Sciatic nerve (tissue), 2 donors: Measurements from ENCODE around the gene GFER. TPM values are rescaled to one million over a fixed set of nuclear protein-coding genes. Genes with fewer than 3 reads are reported as not detected.
A peak's percentile ranks its signal among the peaks of the same experiment; 100 is the strongest.

ENCODE experiments used
- ATAC-seq: fragments of 200-7000 bp; cut with Tn5 transposase; one replicate; pipeline ENCODE4 v1.9.1; 2020; ENCODE audit warnings: mild to moderate bottlenecking, moderate library complexity
- DNase-seq: peaks from one replicate; pipeline ENCODE4 v3.0.0-alpha.2; 2020; ENCODE audit warnings: low spot score
- intact Hi-C: fragments of 100-400 bp; cut with DNase I; formaldehyde crosslinking; loops from one replicate; pipeline ENCODE4 v1.14.2; 2022
- total RNA-seq: library from RNA; stranded (reverse); fragmentation: NEBNext Ultra II Directional; extraction: Animal tissue kit (Norgen Biotek cat#: 25700); gene quantifications from one replicate; pipeline ENCODE4 v1.2.1, GENCODE V29; 2021
- donor health status: DM: no; HTN: no; CAD: no.
- donor health status: DM: no; HTN: no; CAD: no.

Gene GFER
- total RNA-seq, 1 donor from 2014 or later = 15.5 TPM

DNA sequence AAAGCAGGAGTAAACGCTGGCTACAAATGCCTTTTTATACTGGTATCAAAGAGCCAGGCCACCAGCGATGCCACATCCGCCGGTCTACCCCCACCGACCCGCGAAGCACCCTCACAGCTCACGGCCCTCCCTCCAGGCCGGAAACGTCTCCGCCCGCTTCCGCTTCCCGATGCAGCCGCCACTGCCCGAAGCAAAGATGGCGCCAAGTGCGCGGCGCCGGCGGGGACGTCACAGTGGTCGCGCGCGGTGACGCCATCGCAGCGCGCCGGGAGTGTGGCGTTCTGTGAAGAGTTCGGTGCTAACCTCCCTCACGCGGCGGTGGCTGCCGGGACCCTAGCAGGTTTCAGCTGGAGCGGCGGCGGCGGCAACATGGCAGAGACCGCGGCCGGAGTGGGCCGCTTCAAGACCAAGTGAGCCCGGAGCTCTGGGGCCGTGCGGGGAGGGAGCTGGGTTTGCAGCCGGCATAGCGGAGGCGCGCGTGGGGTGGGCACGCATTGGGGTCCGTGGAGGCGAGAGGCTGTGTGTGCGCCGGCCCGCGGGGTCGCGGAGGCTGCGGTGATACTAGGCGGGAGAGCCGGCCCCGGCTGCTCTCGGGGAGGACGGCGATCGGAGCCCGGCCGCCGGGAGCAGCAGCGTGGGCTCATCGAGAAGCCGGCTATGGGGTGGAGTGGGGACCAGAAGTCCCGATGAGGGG lies 12.1 kb upstream of the GFER start, which contains the start of gene TBL3:
Gene TBL3 (plus strand): TSS at position 258 of the 694 bp plus-strand sequence. CDS start 112 bp downstream, at position 370.
- intact Hi-C loops = no loop called here
- ATAC-seq (peak; percentile 95), DNase-seq (peak; percentile 95)

GRCh38 chr16:1972490-1972877 lies 11.5 kb upstream of the GFER start:
- intact Hi-C loops = no loop called here
- DNase-seq (no peak), ATAC-seq (no peak)

- DNase-seq (no peak), ATAC-seq (no peak)
- intact Hi-C loops = no loop called here
Measured at GRCh38 chr16:1973461-1974156, 10.4 kb upstream of the GFER start.

DNA sequence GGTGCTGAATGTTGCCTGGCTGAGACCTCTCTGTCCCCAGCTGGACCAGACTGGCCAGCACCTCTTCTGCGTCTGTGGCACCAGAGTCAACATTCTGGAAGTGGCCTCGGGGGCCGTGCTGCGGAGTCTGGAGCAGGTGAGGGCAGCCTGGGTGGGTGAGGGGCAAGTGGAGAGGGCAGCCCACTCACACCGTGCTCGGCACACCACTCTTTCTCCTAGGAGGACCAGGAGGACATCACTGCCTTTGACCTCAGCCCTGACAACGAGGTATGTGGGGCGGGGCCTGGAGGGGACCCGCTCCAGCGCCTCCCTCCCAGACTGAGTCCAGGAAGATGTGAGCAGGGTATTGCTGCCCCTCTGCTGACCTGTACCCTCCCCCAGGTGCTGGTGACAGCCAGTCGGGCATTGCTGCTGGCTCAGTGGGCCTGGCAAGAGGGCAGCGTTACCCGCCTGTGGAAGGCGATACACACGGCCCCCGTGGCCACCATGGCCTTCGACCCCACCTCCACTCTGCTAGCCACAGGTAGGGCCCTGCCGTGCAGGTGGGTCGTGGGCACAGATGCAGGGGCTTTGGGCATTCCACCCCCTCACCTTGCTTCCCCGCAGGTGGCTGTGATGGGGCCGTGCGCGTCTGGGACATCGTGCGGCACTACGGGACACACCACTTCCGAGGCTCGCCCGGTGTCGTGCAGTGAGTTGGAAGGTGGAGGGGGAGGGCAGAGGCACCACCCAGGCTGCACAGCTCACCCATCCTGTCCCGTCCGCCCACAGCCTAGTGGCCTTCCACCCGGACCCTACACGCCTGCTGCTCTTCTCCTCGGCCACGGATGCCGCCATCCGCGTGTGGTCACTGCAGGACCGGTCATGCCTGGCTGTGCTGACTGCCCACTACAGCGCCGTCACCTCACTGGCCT lies 9.6 kb upstream of the GFER start:
- ATAC-seq (no peak), DNase-seq (no peak)
- intact Hi-C loops = no loop called here

- intact Hi-C loops = no loop called here
- ATAC-seq = no peak
Measured at GRCh38 chr16:1975432-1976215, 8.4 kb upstream of the GFER start.

DNA sequence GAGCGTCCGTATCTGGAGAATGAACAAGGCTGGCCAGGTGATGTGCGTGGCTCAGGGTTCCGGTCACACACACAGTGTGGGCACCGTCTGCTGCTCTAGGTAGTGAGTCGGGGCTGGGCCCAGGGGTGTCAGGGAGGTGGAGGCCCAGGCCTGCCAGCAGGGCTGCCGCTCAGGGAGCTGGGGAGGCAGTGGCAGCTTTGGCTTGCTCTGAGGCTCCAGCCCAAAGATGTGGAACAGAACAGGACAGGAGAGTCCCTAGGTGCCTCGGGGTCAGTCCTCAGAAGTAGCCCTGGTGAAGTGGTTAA lies 7.8 kb upstream of the GFER start:
- intact Hi-C loops = no loop called here
- ATAC-seq (no peak), DNase-seq (no peak)

More at GRCh38 chr16:1975432-1976215, 8.4 kb upstream of the GFER start:
- DNase-seq = no peak

DNA sequence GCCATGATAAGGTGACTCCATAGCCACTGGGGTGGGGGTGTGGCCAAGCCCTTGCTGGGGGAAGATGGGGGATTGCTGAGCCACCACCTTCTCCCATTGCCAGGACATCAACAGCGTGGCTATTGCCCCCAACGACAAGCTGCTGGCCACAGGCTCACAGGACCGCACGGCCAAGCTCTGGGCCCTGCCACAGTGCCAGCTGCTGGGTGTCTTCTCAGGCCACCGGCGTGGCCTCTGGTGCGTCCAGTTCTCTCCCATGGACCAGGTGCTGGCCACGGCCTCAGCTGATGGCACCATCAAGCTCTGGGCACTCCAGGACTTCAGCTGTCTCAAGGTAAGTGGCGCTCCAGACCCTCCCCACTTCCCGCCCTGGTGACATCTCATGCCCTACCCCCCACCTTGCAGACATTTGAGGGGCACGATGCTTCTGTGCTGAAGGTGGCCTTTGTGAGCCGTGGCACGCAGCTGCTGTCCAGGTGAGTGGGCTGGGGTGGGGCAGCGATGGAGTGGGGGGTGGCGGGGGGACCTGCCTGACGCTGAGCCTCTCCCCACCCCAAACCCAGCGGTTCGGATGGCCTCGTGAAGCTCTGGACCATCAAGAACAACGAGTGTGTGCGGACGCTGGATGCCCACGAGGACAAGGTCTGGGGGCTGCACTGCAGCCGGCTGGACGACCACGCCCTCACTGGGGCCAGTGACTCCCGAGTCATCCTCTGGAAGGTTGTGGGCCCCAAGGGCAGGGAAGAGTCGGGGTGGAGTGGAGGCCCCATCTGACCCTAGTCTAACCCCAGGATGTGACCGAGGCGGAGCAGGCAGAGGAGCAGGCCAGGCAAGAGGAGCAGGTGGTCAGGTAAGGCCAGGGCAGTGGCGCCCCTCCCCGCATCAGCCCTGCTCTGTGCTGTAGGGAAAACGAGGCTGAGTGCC lies 6.8 kb upstream of the GFER start:
- no peak for DNase-seq
- intact Hi-C loops = no loop called here

GRCh38 chr16:1977875-1978268 lies 6.1 kb upstream of the GFER start:
- intact Hi-C loops = loop anchor here (2.0 kb wide), 1 partner anchor 17 kb away; no protein-coding TSS in a partner anchor
- no peak for ATAC-seq
- no peak for DNase-seq

More for the DNA sequence above, 6.8 kb upstream of the GFER start:
- ATAC-seq = no peak

DNA sequence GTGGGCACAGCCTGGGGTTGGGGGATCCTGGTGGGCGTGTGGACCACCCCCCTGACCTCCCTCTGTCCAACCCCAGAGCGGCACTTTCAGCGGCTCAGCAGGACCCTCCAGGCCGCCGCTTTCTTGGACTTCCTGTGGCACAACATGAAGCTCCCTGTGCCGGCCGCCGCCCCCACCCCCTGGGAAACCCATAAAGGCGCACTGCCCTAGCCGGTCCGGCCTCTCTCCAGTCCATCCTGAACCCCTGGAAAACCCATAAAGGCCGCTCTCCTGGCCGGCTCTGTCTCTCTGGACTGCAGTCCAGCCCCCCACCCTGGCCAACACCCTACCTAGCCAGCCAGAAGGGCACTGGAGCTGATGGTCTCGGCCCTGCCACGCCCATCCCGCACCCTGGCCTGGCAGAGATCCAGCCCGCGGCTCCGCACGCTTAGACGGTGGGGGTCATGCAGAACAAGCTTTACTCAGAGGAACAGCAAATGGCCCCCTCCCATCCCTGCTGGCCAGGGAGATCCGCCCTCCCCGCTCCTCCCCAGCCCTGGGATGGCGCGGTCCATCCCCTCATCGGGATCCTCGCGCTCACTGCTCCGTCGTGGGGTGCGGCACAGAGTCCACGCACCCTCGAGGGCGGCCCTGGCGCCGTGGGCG lies 5.4 kb upstream of the GFER start:
- no peak for ATAC-seq
- DNase-seq = no peak
- intact Hi-C loops = loop anchor here (2.0 kb wide), 1 partner anchor 18 kb away; no protein-coding TSS in a partner anchor

- DNase-seq (no peak), ATAC-seq (no peak)
- intact Hi-C loops = loop anchor here (2.0 to 5.0 kb wide), 2 partner anchors 19 to 733 kb away; no protein-coding TSS in a partner anchor
Measured at GRCh38 chr16:1979271-1980029, 4.5 kb upstream of the GFER start.

GRCh38 chr16:1980030-1980769 lies 3.8 kb upstream of the GFER start:
- DNase-seq = no peak
- intact Hi-C loops = loop anchor here (5.0 kb wide), 1 partner anchor 732 kb away; no protein-coding TSS in a partner anchor
- ATAC-seq = no peak

- DNase-seq = no peak
- intact Hi-C loops = loop anchor here (5.0 kb wide), 1 partner anchor 732 kb away; no protein-coding TSS in a partner anchor
- ATAC-seq = no peak
Measured at GRCh38 chr16:1980770-1981087, 3.3 kb upstream of the GFER start.

GRCh38 chr16:1981398-1981836 lies 2.6 kb upstream of the GFER start, which contains the start of gene NOXO1:
Gene NOXO1 (minus strand): TSS chr16:1981469. CDS start chr16:1981179, 290 bp downstream.
- ATAC-seq (no peak), DNase-seq (no peak)
- intact Hi-C loops = loop anchor here (5.0 kb wide), 1 partner anchor 731 kb away; no protein-coding TSS in a partner anchor

- ATAC-seq (no peak), DNase-seq (no peak)
- intact Hi-C loops = loop anchor here (5.0 kb wide), 1 partner anchor 730 kb away; no protein-coding TSS in a partner anchor
Measured at GRCh38 chr16:1982013-1982433, 2.0 kb upstream of the GFER start.

- intact Hi-C loops = loop anchor here (5.0 kb wide), 1 partner anchor 729 kb away; no protein-coding TSS in a partner anchor
- no peak for ATAC-seq
- DNase-seq = no peak
Measured at GRCh38 chr16:1982991-1983543, 926 bp upstream of the GFER start.
